ENCODE results near the gene EPB41L4A.
"Not testable (repeated sequence)": the region's sequence is repeated elsewhere in the genome, so short reads cannot be mapped to it uniquely, and the experiment has no call there.

- not testable (repeated sequence) for TF ChIP-seq CTCF (IDR thresholded peaks at IDR 0.05; ENCODE audit: low read depth, low read length, poor library complexity, severe bottlenecking); EZH2phosphoT487 (IDR thresholded peaks at IDR 0.05; ENCODE audit: borderline replicate concordance, low read length)
Measured at GRCh38 chr5:112360740-112361139, 58.3 kb downstream of the EPB41L4A start.

Data from DOHH2 (cell line).